OCI-LY3 (cell line): Measurements from ENCODE around the gene PITPNM3.

Source experiments
- CTCF ChIP-seq: fragments of 200-600, 300-600 bp; sonication (generic); IDR thresholded peaks from 2 replicates; pipeline ENCODE4 v1.5.1; 2014; ENCODE audit warnings: antibody characterized with exemption, low read length, low read depth
- EZH2phosphoT487 ChIP-seq: fragments of 200-600 bp; shearing (Covaris generic); IDR thresholded peaks from 2 replicates; pipeline ENCODE4 v1.6.1; 2018; ENCODE audit warnings: antibody characterized with exemption, mixed run types, low read depth

- TF ChIP-seq CTCF, result no peak
- TF ChIP-seq EZH2phosphoT487, result no peak
Measured at GRCh38 chr17:6558932-6559752, 2.8 kb upstream of the PITPNM3 start.
